ENCODE measurements around the gene SELENON.

- TF ChIP-seq CTCF (conservative IDR thresholded peaks at IDR 0.05; ENCODE audit: low read depth, low read length) (no peak), EZH2phosphoT487 (IDR thresholded peaks at IDR 0.05; ENCODE audit: borderline replicate concordance, low read length) (no peak)
Observed at GRCh38 chr1:25770541-25771220, 29.3 kb upstream of the SELENON start.

Data from PC-3 (cell line).